ENCODE measurements around the gene KLLN. TPM values are rescaled to one million over a fixed set of nuclear protein-coding genes. Genes with fewer than 3 reads are reported as not detected.
"Not testable (repeated sequence)": the region's sequence is repeated elsewhere in the genome, so short reads cannot be mapped to it uniquely, and the experiment has no call there.

KLLN gene, protein sequence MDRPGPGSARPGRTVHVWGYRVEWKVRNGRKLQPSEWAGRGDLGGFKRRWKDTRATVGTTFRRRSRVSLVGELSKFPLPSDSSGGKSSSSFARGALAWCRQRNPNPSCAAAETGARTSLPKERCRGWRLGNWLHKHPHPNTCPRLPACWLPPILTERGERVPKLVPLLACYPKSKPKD
- under 1 TPM in 3 of 4 donors, not detected in 1; 0.24 to 0.85 (median 0.34) TPM for total RNA-seq

DNA sequence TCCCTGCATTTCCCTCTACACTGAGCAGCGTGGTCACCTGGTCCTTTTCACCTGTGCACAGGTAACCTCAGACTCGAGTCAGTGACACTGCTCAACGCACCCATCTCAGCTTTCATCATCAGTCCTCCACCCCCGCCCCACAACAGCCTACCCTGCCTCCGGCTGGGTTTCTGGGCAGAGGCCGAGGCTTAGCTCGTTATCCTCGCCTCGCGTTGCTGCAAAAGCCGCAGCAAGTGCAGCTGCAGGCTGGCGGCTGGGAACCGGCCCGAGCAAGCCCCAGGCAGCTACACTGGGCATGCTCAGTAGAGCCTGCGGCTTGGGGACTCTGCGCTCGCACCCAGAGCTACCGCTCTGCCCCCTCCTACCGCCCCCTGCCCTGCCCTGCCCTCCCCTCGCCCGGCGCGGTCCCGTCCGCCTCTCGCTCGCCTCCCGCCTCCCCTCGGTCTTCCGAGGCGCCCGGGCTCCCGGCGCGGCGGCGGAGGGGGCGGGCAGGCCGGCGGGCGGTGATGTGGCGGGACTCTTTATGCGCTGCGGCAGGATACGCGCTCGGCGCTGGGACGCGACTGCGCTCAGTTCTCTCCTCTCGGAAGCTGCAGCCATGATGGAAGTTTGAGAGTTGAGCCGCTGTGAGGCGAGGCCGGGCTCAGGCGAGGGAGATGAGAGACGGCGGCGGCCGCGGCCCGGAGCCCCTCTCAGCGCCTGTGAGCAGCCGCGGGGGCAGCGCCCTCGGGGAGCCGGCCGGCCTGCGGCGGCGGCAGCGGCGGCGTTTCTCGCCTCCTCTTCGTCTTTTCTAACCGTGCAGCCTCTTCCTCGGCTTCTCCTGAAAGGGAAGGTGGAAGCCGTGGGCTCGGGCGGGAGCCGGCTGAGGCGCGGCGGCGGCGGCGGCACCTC is at the start of gene KLLN, which contains the start of gene PTEN:
Gene KLLN, minus strand, starts transcription at position 481 of the 891 bp plus-strand sequence. CDS start 1,046 bp downstream, outside the sequence.
Gene PTEN, plus strand, starts transcription at position 573 of the 891 bp plus-strand sequence. CDS start 845 bp downstream, outside the sequence.
- Histone ChIP-seq H3K27me3 (no peaks in the 10 kb centered on the region), H3K4me1 (peaks cover 29% of the 10 kb centered on the region), H3K36me3 (no peaks in the 10 kb centered on the region), H3K4me3 (peak within 1 kb of the TSS; percentile 90), H3K9me3 (no peaks in the 10 kb centered on the region), H3K27ac (peak within 1 kb of the TSS; percentile 97)
- DNase-seq (ENCODE audit: low spot score in 2 of 2): peak; percentile 88 to 94
- 1% methylated on average over 33 of the region's 89 CpGs for WGBS
- TF ChIP-seq POLR2A (IDR thresholded peaks at IDR 0.05) (peak in 1 of 2 donors; percentile 65), POLR2AphosphoS5 (IDR thresholded peaks at IDR 0.05) (peak in 2 of 3 donors; percentile 6 to 98), EP300 (IDR thresholded peaks at IDR 0.05) (no peak)
- TF ChIP-seq, protein P1, sequence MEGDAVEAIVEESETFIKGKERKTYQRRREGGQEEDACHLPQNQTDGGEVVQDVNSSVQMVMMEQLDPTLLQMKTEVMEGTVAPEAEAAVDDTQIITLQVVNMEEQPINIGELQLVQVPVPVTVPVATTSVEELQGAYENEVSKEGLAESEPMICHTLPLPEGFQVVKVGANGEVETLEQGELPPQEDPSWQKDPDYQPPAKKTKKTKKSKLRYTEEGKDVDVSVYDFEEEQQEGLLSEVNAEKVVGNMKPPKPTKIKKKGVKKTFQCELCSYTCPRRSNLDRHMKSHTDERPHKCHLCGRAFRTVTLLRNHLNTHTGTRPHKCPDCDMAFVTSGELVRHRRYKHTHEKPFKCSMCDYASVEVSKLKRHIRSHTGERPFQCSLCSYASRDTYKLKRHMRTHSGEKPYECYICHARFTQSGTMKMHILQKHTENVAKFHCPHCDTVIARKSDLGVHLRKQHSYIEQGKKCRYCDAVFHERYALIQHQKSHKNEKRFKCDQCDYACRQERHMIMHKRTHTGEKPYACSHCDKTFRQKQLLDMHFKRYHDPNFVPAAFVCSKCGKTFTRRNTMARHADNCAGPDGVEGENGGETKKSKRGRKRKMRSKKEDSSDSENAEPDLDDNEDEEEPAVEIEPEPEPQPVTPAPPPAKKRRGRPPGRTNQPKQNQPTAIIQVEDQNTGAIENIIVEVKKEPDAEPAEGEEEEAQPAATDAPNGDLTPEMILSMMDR (IDR thresholded peaks at IDR 0.05): no peak

DNA sequence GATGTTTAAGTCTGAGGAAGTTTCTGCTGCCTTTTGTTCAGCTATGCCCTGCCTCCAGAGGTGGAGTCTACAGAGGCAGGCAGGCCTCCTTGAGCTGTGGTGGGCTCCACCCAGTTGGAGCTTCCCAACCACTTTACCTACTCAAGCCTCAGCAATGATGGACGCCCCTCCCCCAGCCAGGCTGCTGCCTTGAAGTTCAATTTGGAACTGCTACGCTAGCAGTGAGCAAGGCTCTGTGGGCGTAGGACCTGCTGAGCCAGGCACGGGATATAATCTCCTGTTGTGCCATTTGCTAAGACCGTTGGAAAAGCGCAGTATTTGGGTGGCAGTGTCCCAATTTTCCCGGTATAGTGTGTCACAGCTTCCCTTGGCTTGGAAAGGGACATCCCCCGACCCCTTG is 40.1 kb upstream of the KLLN start:
- H3K36me3 ChIP-seq: peaks cover 28% of the 10 kb centered on the region
- not testable (repeated sequence) for H3K27me3 ChIP-seq; H3K4me3 ChIP-seq; H3K4me1 ChIP-seq; H3K9me3 ChIP-seq; DNase-seq (ENCODE audit: low spot score in 2 of 2); H3K27ac ChIP-seq
- WGBS: 94% methylated on average over 6 of the region's 8 CpGs

DNA sequence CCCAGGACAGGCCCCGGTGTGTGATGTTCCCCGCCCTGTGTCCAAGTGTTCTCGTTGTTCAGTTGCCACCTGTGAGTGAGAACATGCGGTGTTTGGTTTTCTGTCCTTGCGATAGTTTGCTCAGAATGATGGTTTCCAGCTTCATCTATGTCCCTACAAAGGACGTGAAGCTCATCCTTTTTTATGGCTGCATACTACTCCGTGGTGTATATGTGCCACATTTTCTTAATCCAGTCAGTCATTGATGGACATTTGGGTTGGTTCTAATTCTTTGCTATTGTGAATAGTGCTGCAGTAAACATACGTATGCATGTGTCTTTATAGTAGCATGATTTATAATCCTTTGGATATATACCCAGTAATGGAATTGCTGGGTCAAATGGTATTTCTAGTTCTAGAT is 34.6 kb upstream of the KLLN start:
- not testable (repeated sequence) for H3K9me3 ChIP-seq; H3K4me1 ChIP-seq; DNase-seq (ENCODE audit: low spot score in 2 of 2); H3K27ac ChIP-seq; H3K4me3 ChIP-seq; H3K27me3 ChIP-seq
- WGBS: 97% methylated on average over 8 of the region's 8 CpGs
- H3K36me3 ChIP-seq: peaks cover 13% of the 10 kb centered on the region

DNA sequence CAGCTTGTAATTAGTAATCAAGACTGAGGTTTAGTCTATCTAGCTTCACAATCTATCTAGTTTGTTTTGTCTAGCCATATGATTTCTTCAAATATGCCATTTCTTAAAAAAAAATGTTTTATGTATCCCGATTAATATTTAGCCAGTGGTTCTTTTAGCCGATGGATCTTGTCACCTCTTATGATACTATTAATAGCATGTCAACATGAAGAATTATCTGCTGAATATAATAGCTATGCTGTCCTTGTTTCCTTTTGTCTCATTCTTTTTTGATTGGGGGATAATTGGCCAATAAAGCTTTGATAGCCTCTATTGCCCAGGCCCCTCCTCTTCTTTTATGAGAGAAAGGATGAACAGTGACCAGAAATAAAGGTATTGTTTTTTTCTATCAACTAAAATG is 32.9 kb upstream of the KLLN start:
- H3K27ac ChIP-seq: no peak overlapping the region
- DNase-seq (ENCODE audit: low spot score in 2 of 2): no peak
- H3K27me3 ChIP-seq: no peaks in the 10 kb centered on the region
- H3K4me3 ChIP-seq: no peak overlapping the region
- 87% methylated on average over 2 of the region's 2 CpGs for WGBS
- H3K4me1 ChIP-seq: no peaks in the 10 kb centered on the region
- peaks cover 4% of the 10 kb centered on the region for H3K36me3 ChIP-seq
- TF ChIP-seq EP300 (IDR thresholded peaks at IDR 0.05) (no peak), POLR2A (IDR thresholded peaks at IDR 0.05) (no peak), POLR2AphosphoS5 (IDR thresholded peaks at IDR 0.05) (no peak)
- TF ChIP-seq, protein P1 (IDR thresholded peaks at IDR 0.05): no peak
- no peaks in the 10 kb centered on the region for H3K9me3 ChIP-seq

DNA sequence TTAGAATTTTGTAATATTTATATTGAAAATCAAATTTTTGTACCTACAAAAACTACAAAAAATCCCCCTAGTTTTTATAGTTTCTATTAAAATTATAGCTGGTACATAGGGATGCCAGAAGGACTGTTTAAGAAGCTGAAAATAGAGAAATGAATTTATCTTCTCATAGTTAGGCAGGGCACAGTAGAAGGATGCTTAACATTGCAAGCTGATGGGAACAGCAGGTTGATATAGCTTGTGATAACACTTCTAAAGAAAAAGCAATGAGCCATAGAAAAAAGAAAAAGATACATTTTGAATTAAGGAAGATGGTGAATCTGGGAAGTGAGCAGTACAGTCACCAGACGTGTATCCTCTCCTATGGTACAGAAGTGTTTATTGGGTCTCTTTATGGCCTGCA is 32.1 kb upstream of the KLLN start:
- peaks cover 4% of the 10 kb centered on the region for H3K36me3 ChIP-seq
- no peak for TF ChIP-seq POLR2AphosphoS5 (IDR thresholded peaks at IDR 0.05)
- no peak for TF ChIP-seq POLR2A (IDR thresholded peaks at IDR 0.05)
- no peak for TF ChIP-seq EP300 (IDR thresholded peaks at IDR 0.05)
- TF ChIP-seq, protein P1 (IDR thresholded peaks at IDR 0.05): no peak
- no peak overlapping the region for H3K4me3 ChIP-seq
- H3K9me3 ChIP-seq: no peaks in the 10 kb centered on the region
- no peaks in the 10 kb centered on the region for H3K27me3 ChIP-seq
- no peak overlapping the region for H3K27ac ChIP-seq
- no peak for DNase-seq (ENCODE audit: low spot score in 2 of 2)
- H3K4me1 ChIP-seq: no peaks in the 10 kb centered on the region
- WGBS: 64% methylated on average over 1 of the region's 1 CpG

All from suprapubic skin (tissue), 4 donors.